Peyer's patch (tissue), 4 donors: ENCODE results near the gene SMTNL2. TPM values are rescaled to one million over a fixed set of nuclear protein-coding genes. Genes with fewer than 3 reads are reported as not detected.

ENCODE experiments used
- DNase-seq, 3 donors: peaks; one replicate each; pipeline ENCODE4 v3.0.0-alpha.2; 2017 to 2019
- H3K27ac ChIP-seq, 4 donors: fragments of 200-600 bp; sonication (generic); one replicate each; pipeline ENCODE4 v1.5.1; 2016 to 2019
- H3K27me3 ChIP-seq, 2 donors: fragments of 200-600 bp; sonication (generic); one replicate each; pipeline ENCODE4 v1.5.1; 2019
- H3K36me3 ChIP-seq, 3 donors: fragments of 200-600 bp; sonication (generic); one replicate each; pipeline ENCODE4 v1.5.1; 2016 to 2019
- H3K4me1 ChIP-seq, 4 donors: fragments of 200-600 bp; sonication (generic); one replicate each; pipeline ENCODE4 v1.5.1; 2016 to 2019
- H3K4me3 ChIP-seq, 4 donors: fragments of 200-600 bp; sonication (generic); 1 replicate in 3 of 4; 2 replicates in 1 of 4; pipeline ENCODE4 v1.5.1; 2016 to 2019; ENCODE audit warnings: mild to moderate bottlenecking in 1 of 4
- H3K9me3 ChIP-seq, 4 donors: fragments of 200-600 bp; sonication (generic); one replicate each; pipeline ENCODE4 v1.5.1; 2016 to 2019; ENCODE audit warnings: mild to moderate bottlenecking in 1 of 4
- POLR2A ChIP-seq, 2 donors: fragments of 450-650 bp; IDR thresholded peaks; one replicate each; pipeline ENCODE4 v1.5.1; 2017; ENCODE audit warnings: antibody characterized with exemption in 2 of 2, mild to moderate bottlenecking in 2 of 2, moderate library complexity in 2 of 2
- total RNA-seq, 4 donors: library from RNA; depleted of rRNA; stranded (reverse); fragments of >200 nt; gene quantifications; one replicate each; pipeline ENCODE4 v1.1.0, GENCODE V29; 2016
- TF ChIP-seq, protein P1 (sequence below), 6 experiments: fragments of 450-650 bp in 4 of 6; fragments of 200-600 bp in 2 of 6; sonication (generic) in 1 of 6; IDR thresholded peaks; one replicate each; pipeline ENCODE4 v1.5.1; 2017 to 2019; ENCODE audit warnings: antibody characterized with exemption in 6 of 6, mild to moderate bottlenecking in 3 of 6, moderate library complexity in 1 of 6

The SMTNL2 gene
- total RNA-seq, 4 donors from 2014 or later = 1.2 TPM; not detected in 3

DNA sequence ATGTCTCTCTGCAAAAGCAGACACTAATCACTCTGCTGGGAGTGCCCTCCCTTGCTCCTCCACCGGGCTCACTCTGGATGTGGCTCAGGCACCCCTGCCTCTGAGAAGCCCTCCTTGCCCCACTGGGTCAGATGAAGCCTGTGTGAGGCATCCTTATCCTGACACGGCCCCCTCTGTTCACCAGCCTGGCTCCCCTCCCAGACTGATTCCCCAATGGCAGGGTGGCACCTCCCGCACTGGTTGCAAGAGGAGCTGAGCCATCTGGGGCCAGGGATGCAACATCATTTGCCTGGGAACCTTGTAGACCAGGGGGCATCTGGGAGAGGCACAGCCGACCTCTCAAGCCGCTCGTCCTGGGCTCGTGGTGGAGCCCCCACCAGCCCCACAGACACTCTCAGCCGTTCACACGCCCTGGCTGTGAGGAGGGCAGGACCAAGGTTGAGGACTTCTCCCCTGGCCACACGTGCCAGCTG, 6.7 kb downstream of the SMTNL2 start:
- Histone ChIP-seq H3K4me1 (peaks cover 0 to 8% (median 0%) of the 10 kb centered on the region in 4 donors), H3K9me3 (no peaks in the 10 kb centered on the region), H3K27me3 (no peaks in the 10 kb centered on the region), H3K27ac (no peak overlapping the region), H3K4me3 (no peak overlapping the region), H3K36me3 (no peaks in the 10 kb centered on the region)
- TF ChIP-seq, protein P1, sequence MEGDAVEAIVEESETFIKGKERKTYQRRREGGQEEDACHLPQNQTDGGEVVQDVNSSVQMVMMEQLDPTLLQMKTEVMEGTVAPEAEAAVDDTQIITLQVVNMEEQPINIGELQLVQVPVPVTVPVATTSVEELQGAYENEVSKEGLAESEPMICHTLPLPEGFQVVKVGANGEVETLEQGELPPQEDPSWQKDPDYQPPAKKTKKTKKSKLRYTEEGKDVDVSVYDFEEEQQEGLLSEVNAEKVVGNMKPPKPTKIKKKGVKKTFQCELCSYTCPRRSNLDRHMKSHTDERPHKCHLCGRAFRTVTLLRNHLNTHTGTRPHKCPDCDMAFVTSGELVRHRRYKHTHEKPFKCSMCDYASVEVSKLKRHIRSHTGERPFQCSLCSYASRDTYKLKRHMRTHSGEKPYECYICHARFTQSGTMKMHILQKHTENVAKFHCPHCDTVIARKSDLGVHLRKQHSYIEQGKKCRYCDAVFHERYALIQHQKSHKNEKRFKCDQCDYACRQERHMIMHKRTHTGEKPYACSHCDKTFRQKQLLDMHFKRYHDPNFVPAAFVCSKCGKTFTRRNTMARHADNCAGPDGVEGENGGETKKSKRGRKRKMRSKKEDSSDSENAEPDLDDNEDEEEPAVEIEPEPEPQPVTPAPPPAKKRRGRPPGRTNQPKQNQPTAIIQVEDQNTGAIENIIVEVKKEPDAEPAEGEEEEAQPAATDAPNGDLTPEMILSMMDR (IDR thresholded peaks at IDR 0.05) = no peak
- no peak for TF ChIP-seq POLR2A (IDR thresholded peaks at IDR 0.05)
- DNase-seq = no peak

DNA sequence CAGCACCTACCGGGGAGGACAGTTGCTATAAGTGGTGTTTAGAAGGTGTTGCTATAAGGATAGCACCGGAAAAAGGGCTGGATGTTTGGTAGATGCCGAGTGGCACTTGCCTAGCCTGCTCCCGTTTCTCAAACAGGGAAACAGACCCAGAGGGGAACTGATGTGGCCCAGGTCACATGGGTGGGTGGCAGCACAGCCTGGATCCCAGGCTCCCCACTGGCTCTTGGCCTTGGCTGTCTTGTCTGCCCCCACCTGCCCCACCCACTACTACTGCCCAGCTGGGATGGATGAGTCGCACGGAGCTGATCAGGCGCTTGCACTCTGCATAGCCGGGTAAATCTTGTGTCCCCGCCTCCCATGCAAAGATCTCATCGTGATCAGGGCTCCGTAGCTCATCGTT, 7.2 kb downstream of the SMTNL2 start:
- H3K27ac ChIP-seq = no peak overlapping the region
- DNase-seq = no peak
- H3K36me3 ChIP-seq = no peaks in the 10 kb centered on the region
- TF ChIP-seq, protein P1 (IDR thresholded peaks at IDR 0.05) = no peak
- TF ChIP-seq POLR2A (IDR thresholded peaks at IDR 0.05) = no peak
- H3K4me3 ChIP-seq = no peak overlapping the region
- H3K9me3 ChIP-seq = no peaks in the 10 kb centered on the region
- H3K4me1 ChIP-seq = peaks cover 0 to 8% (median 0%) of the 10 kb centered on the region in 4 donors
- H3K27me3 ChIP-seq = no peaks in the 10 kb centered on the region

DNA sequence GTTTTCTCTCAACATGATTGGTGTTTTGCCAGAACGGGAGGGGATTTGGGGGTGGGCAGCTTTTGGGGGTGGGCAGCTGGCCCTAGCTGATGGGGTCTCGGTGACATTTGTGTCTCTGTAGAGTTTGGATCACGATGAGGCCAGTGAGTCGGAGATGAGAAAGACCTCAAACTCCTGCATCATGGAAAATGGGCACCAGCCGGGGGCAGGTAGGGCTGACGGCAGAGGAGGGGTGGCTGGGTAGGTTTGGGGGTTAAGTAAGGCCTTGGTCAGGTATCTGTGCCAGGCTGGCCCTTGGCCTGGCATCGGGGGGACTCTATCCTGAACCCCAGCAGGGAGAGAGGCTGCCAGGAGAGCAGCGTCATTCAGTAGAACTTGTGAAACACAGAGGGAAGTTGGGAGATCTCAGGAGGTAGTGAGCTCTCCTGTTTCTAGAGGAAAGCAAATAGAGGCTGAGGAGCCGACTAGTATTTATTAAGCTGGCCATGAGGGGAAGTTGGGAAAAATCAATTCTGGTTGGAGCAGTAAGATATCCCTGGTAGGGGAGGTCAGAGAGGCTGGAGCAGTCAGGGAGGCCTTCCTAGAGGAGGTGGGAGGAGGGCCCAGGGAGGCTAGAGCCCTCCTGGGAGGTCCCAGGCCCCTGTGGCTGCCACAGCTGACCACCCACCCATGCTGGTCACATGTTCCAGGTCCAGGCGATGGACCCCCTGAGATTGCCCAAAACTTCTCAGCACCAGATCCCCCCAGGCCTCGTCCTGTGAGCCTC, 8.1 kb downstream of the SMTNL2 start:
- no peaks in the 10 kb centered on the region for H3K27me3 ChIP-seq
- H3K36me3 ChIP-seq = no peaks in the 10 kb centered on the region
- H3K27ac ChIP-seq = no peak overlapping the region
- no peak for DNase-seq
- no peak overlapping the region for H3K4me3 ChIP-seq
- no peaks in the 10 kb centered on the region for H3K9me3 ChIP-seq
- no peak for TF ChIP-seq POLR2A (IDR thresholded peaks at IDR 0.05)
- TF ChIP-seq, protein P1 (IDR thresholded peaks at IDR 0.05) = no peak
- peaks cover 0 to 8% (median 0%) of the 10 kb centered on the region in 4 donors for H3K4me1 ChIP-seq

DNA sequence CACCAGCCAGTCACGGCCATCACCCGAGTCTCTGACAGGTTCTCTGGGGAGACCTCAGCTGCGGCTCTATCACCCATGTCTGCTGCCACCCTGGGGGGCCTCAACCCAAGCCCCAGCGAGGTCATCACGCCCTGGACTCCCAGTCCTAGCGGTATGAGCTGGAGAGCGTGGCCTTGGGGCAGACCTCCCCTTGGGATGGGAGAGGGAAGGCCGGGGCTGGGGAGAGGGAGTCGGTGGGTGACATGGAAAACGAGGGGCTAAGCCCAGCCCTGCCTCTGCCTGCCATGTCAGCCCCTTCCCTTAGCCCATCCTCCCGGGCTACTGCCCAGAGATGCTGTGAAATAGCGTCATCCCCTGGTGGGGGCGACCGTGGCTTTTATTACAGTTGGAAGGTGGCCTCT, 8.7 kb downstream of the SMTNL2 start:
- Histone ChIP-seq H3K4me3 (no peak overlapping the region), H3K4me1 (peaks cover 0 to 8% (median 0%) of the 10 kb centered on the region in 4 donors), H3K36me3 (no peaks in the 10 kb centered on the region), H3K27me3 (no peaks in the 10 kb centered on the region), H3K9me3 (no peaks in the 10 kb centered on the region), H3K27ac (no peak overlapping the region)
- TF ChIP-seq POLR2A (IDR thresholded peaks at IDR 0.05) = no peak
- TF ChIP-seq, protein P1 (IDR thresholded peaks at IDR 0.05) = no peak
- DNase-seq = no peak

DNA sequence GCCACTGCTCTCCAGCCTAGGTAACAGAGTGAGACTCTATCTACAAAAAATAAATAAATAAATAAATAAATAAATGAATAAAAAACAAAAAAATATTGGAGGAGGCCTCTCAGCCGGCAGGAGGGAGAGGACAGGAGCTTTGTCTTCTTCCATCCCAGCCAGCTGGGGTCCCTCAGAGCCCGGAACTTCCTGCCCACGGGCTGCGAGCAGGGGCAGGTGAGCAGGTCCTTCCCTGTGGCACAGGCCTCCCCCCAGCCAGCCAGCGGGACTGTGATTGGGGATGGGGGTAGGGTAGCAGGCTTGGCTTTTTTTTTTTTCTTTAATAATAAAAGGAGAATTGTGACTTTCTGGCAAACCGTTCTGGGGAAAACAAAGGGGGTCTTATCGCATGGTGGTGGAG, 10.1 kb downstream of the SMTNL2 start:
- DNase-seq = no peak
- Histone ChIP-seq H3K4me1 (peaks cover 0 to 8% (median 0%) of the 10 kb centered on the region in 4 donors), H3K36me3 (no peaks in the 10 kb centered on the region), H3K27ac (no peak overlapping the region), H3K9me3 (no peaks in the 10 kb centered on the region), H3K27me3 (no peaks in the 10 kb centered on the region), H3K4me3 (no peak overlapping the region)
- no peak for TF ChIP-seq POLR2A (IDR thresholded peaks at IDR 0.05)
- TF ChIP-seq, protein P1 (IDR thresholded peaks at IDR 0.05) = no peak
